Measurements from ENCODE around the gene ADAMTSL1. TPM values are rescaled to one million over a fixed set of nuclear protein-coding genes. Genes with fewer than 3 reads are reported as not detected.

The ADAMTSL1 gene
- total and polyA plus RNA-seq, 2 of the 8 experiments (the other 6 are each of a cell fraction or from before 2014, with no cell fraction given): 0.84 to 1.1 TPM

DNA sequence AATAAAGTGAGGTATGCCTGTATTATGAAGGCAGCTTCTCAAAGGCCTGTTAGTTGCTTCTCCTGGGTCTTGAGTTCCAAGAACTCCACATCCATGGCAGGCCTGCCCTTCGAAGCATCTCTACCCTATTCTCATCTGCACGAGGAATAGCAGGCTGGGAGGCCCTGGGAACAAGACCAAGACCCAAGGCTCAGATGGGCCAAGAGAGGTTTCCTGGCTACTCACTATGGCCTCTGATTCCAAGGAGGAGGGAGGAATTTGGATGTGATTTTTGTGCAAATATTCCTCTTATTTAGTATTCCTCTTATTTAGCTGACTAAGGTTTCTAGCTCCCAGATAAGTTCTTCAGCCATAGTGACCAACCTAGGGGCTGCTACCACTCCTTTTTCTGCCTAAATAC lies 407.8 kb downstream of the ADAMTSL1 start:
- CTCF ChIA-PET (ENCODE audit: partially characterized antibody): interaction anchor here (1.8 to 2.1 kb wide), 2 partner anchors 9 to 11 kb away, joined by 6 to 8 read pairs; no protein-coding TSS in a partner anchor

More for the DNA sequence above, 407.8 kb downstream of the ADAMTSL1 start:
- H3K23me2 ChIP-seq (ENCODE audit: low read depth, low read length): no peaks in the 10 kb centered on the region
- H3K79me2 ChIP-seq (ENCODE audit: control insufficient read depth in 1 of 2, insufficient read depth in 2 of 2, low read length in 2 of 2): no peaks in the 10 kb centered on the region
- H3K4me1 ChIP-seq (replicated peaks in 1 of 4; ENCODE audit: control insufficient read depth in 3 of 4, insufficient read depth in 4 of 4, low read length in 3 of 4): no peaks in the 10 kb centered on the region
- no peak overlapping the region for H2BK5ac ChIP-seq (ENCODE audit: low read depth, low read length)
- no peak overlapping the region for H2AK5ac ChIP-seq (ENCODE audit: low read depth, low read length)
- H3K4ac ChIP-seq (replicated peaks; ENCODE audit: insufficient read length, low read depth, low read length): no peak overlapping the region
- no peak overlapping the region for H2AFZ ChIP-seq (ENCODE audit: low read length)
- no peak overlapping the region for H2BK12ac ChIP-seq (ENCODE audit: low read depth, low read length)
- TF ChIP-seq, protein P1, sequence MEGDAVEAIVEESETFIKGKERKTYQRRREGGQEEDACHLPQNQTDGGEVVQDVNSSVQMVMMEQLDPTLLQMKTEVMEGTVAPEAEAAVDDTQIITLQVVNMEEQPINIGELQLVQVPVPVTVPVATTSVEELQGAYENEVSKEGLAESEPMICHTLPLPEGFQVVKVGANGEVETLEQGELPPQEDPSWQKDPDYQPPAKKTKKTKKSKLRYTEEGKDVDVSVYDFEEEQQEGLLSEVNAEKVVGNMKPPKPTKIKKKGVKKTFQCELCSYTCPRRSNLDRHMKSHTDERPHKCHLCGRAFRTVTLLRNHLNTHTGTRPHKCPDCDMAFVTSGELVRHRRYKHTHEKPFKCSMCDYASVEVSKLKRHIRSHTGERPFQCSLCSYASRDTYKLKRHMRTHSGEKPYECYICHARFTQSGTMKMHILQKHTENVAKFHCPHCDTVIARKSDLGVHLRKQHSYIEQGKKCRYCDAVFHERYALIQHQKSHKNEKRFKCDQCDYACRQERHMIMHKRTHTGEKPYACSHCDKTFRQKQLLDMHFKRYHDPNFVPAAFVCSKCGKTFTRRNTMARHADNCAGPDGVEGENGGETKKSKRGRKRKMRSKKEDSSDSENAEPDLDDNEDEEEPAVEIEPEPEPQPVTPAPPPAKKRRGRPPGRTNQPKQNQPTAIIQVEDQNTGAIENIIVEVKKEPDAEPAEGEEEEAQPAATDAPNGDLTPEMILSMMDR (IDR thresholded peaks at IDR 0.05; ENCODE audit: control extremely low read depth in 1 of 3, insufficient read depth in 1 of 3, low read depth in 1 of 3, low read length in 3 of 3): no peak
- TF ChIP-seq CBX8 (IDR thresholded peaks at IDR 0.05; ENCODE audit: borderline replicate concordance, low read depth, low read length): no peak
- no peak for TF ChIP-seq SP4 (IDR thresholded peaks at IDR 0.05; ENCODE audit: low read length)
- TF ChIP-seq, protein P2, sequence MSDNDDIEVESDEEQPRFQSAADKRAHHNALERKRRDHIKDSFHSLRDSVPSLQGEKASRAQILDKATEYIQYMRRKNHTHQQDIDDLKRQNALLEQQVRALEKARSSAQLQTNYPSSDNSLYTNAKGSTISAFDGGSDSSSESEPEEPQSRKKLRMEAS (IDR thresholded peaks at IDR 0.05): no peak
- TF ChIP-seq MAFK (IDR thresholded peaks at IDR 0.05; ENCODE audit: low read depth, low read length): no peak
- H3K4me3 ChIP-seq (ENCODE audit: extremely low read depth in 1 of 4, insufficient read depth in 2 of 4, low read depth in 3 of 4, low read length in 4 of 4): no peak overlapping the region
- WGBS, 2 experiments (ENCODE audit: extremely low coverage in 1 of 2, insufficient coverage in 1 of 2, insufficient read length in 1 of 2, insufficient replicate concordance in 2 of 2, low coverage in 1 of 2, low lambda C conversion rate in 2 of 2, missing lambda C conversion rate in 1 of 2): 87% methylated on average over 2 of the region's 2 CpGs; no CpG with 5 or more reads in 1 of the 2 experiments
- no peak overlapping the region for H2BK120ac ChIP-seq (replicated peaks; ENCODE audit: low read depth, low read length)
- no peak overlapping the region for H4K8ac ChIP-seq (ENCODE audit: extremely low read depth, insufficient read depth, low read length)
- no peak overlapping the region for H4K5ac ChIP-seq (ENCODE audit: insufficient read length, low read depth, low read length)
- no peak overlapping the region for H3K4me2 ChIP-seq (ENCODE audit: insufficient read depth in 1 of 2, low read depth in 2 of 2, low read length in 2 of 2)
- no peaks in the 10 kb centered on the region for H3K27me3 ChIP-seq (replicated peaks in 1 of 4; ENCODE audit: control insufficient read depth in 3 of 4, extremely low read depth in 1 of 4, insufficient read depth in 3 of 4, low read length in 3 of 4)
- H3K18ac ChIP-seq (ENCODE audit: extremely low read depth, low read length): no peak overlapping the region
- no peak overlapping the region for H3K27ac ChIP-seq (ENCODE audit: low read depth, low read length)
- no peak overlapping the region for H2BK20ac ChIP-seq (ENCODE audit: low read length)
- FAIRE-seq (no peak), DNase-seq (ENCODE audit: low read depth in 1 of 2, low spot score in 2 of 2) (no peak)
- no peaks in the 10 kb centered on the region for H4K20me1 ChIP-seq (replicated peaks in 1 of 2; ENCODE audit: control insufficient read depth in 1 of 2, insufficient read depth in 2 of 2, low read length in 2 of 2)
- POLR2A ChIA-PET (ENCODE audit: partially characterized antibody): no interaction called here
- no peaks in the 10 kb centered on the region for H3K36me3 ChIP-seq (ENCODE audit: control insufficient read depth in 2 of 4, insufficient read depth in 4 of 4, low read length in 3 of 4)
- no peak overlapping the region for H3K56ac ChIP-seq (replicated peaks; ENCODE audit: insufficient read length, low read depth, low read length)
- no peak overlapping the region for H3K9ac ChIP-seq (replicated peaks in 1 of 4; ENCODE audit: extremely low read depth in 1 of 4, low read depth in 3 of 4, low read length in 3 of 4)
- peaks cover 0 to 7% of the 10 kb centered on the region in 2 experiments; a peak in 2 of 4 replicates for H3K9me3 ChIP-seq (ENCODE audit: insufficient read depth in 2 of 2, low read depth in 1 of 2, low read length in 1 of 2)
- no peaks in the 10 kb centered on the region for H3K79me1 ChIP-seq (ENCODE audit: low read depth, low read length)
- H4K91ac ChIP-seq (replicated peaks; ENCODE audit: insufficient read length, low read length): no peak overlapping the region
- no peak overlapping the region for H2BK15ac ChIP-seq (ENCODE audit: low read length)
- no peak overlapping the region for H3K23ac ChIP-seq (ENCODE audit: insufficient read length)
- no peak overlapping the region for H3K14ac ChIP-seq (ENCODE audit: insufficient read length)

Data from H1 (cell line).